ENCODE data around the gene ZBTB16.

The ZBTB16 gene

GRCh38 chr11:114106986-114107385, 47.5 kb downstream of the ZBTB16 start:
- DNase-seq (ENCODE audit: low read depth) = no peak

- no peak for DNase-seq (ENCODE audit: low read depth)
Observed at GRCh38 chr11:114108501-114109205, 49.1 kb downstream of the ZBTB16 start.

- DNase-seq (ENCODE audit: low read depth) = no peak
Observed at GRCh38 chr11:114109206-114110090, 49.9 kb downstream of the ZBTB16 start.

- no peak for DNase-seq (ENCODE audit: low read depth)
Observed at GRCh38 chr11:114110123-114110522, 50.6 kb downstream of the ZBTB16 start.

GRCh38 chr11:114110952-114111947, 51.7 kb downstream of the ZBTB16 start:
- no peak for DNase-seq (ENCODE audit: low read depth)

- no peak for DNase-seq (ENCODE audit: low read depth)
Observed at GRCh38 chr11:114115451-114115928, 56.0 kb downstream of the ZBTB16 start.

DNA sequence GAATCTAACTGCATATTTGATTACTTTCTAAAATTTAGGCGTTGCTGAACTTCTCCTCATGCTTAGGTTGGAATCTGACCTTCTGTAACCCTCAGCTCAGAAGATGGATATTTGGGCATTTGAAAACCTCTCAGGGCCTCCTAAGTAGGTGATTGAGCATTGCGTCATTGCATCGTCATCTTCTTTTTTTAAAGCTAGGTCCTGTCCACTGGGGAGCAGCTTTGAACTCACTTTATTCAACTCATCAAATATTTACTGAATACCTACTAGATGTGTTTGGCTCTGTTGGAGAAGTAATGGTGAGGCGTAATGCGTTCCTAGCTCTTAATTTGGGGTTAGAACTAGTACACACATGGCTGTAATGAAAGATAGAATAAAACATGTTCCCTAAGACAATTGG, 56.8 kb downstream of the ZBTB16 start:
- DNase-seq (ENCODE audit: low read depth) = no peak

GRCh38 chr11:114116800-114117199, 57.3 kb downstream of the ZBTB16 start:
- no peak for DNase-seq (ENCODE audit: low read depth)

- DNase-seq (ENCODE audit: low read depth) = no peak
Observed at GRCh38 chr11:114120606-114121005, 61.1 kb downstream of the ZBTB16 start.

DNA sequence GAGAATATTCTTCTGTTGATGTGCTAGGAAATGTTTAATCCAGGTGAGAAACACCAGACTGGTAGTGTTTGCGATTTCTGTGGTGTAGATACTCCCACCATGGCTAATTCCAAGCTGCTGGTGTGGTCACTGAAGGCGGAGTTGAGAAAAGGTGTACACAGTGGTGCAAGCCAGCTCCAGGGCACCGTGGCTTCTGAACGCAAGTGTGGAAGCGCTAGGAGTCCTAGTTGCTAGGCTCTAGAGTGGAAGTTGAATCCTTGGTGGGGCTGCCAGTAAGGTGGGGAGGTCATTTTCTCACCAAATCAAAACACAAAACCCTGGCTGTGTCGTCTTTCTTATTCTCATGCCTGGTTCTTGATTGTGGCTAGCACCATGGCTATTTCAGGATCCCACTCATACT, 61.6 kb downstream of the ZBTB16 start:
- no peak for DNase-seq (ENCODE audit: low read depth)

DNA sequence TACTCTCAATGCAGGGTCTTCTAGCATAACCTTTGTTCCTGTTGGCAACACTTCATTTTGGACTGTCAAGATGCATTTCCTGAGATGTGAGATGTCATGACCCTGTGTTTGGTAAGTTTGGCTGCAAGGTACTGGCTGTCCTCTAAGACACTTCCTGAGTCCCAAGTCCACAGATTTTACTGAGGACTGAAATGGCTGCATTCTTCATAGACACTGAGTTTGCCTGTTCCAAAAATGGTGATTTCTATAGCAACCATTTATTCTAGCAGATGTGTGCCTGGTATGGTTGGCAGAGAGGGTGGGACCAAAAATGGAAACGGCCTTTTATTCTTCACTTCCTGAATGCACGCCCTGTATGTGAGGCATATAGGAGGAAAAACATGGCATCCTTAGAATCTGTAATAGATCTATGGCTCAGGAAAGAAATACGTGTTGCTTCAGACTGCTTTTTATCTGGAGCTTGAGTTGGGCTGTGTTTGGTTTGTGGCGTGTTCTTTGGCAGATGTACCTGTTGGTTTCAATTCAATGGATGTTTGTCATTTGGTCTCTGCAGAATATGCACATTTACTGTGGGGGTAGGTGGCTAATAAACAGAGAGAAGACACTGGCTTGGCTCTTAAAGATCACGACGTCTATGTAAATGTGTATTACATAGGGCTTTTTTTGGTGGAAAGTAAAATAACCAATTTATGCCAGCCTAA, 62.4 kb downstream of the ZBTB16 start:
- no peak for DNase-seq (ENCODE audit: low read depth)

DNA sequence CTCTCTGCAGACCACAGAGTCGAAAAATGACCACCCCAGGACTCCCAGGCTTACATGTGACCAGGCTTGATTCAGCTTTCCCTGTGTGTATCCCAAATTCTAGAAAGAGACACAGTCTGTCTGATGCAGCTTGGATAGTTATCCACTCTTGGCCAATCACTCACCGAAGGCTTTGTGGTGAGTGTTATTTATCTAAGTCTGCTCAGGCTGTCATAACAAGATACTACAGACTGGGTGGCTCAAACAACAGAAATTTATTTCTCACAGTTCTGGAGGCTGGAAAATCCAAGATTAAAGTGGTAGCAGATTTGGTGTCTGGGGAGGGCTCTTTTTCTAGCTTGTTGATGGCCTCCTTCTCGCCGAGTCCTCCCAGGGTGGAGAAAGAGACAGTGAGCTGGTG, 63.2 kb downstream of the ZBTB16 start:
- DNase-seq (ENCODE audit: low read depth) = no peak

DNA sequence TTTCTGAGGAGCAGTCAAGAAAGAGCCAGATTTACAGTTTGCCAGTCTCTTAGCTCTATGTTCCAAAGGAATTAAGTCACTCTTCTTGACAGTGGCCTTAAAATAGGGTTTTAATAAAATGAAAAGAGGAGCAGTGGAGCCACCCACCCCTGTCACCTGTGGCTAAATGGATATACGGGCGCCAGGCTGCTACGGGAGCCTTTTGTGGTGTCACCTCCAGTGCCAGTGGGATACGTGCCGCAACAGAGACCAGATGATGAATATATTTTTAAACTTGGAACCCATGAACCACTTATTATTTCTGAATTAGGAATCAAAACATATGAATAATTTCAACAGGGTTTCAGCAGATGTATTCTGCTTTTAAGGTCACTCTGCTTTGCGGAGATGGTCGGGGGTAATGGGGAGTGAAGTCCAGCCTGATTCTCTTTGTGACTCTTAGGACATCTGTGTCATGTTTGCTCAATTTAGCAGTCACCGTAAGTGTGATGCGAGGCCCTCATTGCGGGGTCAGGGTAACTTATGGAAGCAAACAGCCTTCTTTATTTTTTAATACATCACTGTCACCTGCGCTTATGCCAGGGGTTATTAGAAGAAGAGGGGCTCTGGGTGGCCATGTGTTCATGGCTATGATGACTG, 64.3 kb downstream of the ZBTB16 start:
- DNase-seq (ENCODE audit: low read depth) = no peak

DNA sequence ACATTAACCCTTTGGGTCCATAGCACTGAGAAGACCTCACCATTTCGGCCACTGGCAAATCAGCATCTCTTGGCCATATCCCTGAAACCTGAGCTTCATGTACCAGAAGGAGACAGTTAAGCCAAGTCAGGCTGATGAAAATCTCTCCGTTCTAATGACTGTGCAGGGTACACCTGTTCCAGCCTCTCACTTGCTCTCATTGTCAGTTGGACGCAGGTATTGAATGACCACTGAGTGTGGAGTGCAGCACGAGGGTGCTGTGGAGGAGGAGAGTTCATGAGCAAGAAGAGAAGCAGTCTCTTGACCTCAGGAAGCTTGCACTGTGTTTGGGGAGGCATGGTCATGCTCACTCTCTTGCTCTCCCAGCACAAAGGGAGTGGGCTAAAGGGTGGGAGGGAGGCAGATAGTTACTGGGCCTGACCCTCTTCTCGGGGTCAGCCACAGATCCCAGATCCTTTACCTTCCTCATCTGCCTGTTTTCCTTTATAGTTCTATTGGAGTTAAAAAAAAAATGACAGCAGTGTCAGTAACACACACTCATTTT, 65.2 kb downstream of the ZBTB16 start:
- no peak for DNase-seq (ENCODE audit: low read depth)

DNA sequence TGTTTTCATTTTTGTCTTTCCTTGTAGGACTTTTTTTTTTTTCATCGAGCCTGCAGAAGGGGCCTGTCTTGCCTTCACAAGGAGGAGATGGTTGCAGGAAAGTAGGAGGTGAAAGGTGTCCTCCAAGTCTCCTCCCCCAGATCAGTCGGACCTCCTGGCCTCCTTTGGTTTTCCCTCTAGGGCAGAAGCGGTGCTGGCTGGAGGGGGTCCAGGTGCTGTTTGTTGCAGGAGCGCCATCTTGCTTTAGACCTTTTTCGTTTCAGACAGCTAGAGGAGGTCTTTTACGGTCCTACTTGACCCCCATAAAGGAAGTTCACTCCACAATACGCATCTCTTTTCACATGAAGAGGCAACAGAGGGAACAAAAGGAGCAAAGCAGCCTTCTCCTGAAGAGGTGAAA, 66.0 kb downstream of the ZBTB16 start:
- no peak for DNase-seq (ENCODE audit: low read depth)

DNA sequence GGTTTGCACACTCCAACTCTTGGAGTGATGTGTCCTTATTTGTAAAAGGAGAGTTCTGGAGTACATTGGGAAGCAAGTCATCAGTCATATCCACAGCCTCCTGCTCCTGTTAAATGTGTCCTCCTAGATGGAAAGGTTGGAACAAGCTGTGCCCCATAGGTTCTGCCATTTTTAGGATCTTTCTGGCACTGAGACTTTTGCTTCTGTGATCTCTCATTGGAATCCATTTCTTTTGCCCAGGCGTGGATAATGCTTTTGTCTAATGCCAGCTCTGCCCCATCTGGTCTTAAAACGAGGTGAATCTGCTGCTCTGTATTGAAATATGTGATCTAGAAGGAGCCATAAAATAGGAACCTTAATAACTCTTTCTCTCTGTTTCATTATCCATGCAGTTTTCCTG, 66.4 kb downstream of the ZBTB16 start:
- no peak for DNase-seq (ENCODE audit: low read depth)

DNA sequence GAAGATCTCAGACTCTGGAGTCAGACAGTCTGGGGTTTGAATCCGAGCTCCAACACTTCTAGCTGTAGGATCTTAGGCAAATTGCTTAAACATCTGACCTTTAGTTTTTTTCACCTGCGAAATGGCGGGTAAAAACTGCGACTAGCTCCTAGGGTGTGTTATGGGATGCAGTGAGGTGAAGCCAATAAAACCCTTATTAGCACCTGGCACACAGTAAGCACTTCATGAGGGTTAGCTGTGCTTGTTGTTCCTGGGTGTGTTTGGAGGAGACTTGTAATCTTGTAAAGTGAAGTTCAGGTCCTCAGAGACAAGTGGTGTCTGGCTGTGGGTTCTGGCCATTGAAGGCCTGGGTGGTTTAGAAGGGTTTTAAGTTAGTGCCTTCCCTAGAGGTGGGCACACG, 68.9 kb downstream of the ZBTB16 start:
- DNase-seq (ENCODE audit: low read depth) = no peak

DNA sequence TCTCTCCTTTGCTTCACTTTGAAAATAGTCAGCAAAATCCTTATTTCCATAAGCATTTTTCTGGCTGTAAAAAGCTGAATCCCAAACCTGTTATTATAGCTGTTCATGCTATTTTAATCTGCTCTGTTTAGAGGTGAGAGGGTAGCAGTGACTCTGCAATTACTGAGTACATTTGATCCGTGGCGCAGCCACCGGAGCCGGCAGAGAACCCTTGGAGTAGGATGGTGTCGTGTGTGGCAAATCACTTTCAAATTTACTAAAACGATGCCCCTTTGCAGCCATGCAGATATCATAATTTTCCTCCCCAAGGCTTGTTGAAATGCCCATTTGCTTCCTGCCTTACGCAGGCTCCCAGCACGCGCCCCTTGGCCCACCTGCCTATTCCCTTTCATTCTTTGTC, 69.6 kb downstream of the ZBTB16 start:
- no peak for DNase-seq (ENCODE audit: low read depth)

- DNase-seq (ENCODE audit: low read depth) = no peak
Observed at GRCh38 chr11:114129699-114130098, 70.2 kb downstream of the ZBTB16 start.

- no peak for DNase-seq (ENCODE audit: low read depth)
Observed at GRCh38 chr11:114130115-114130576, 70.6 kb downstream of the ZBTB16 start.
